Tibial nerve (tissue), 4 donors: ENCODE results near the gene CACNA1S.

ENCODE experiments used
- EP300 ChIP-seq, 2 donors: sonication (generic); formaldehyde crosslinking; IDR thresholded peaks; one replicate each; pipeline ENCODE4 v1.6.1; 2017; ENCODE audit warnings: antibody characterized with exemption in 2 of 2, mild to moderate bottlenecking in 1 of 2
- POLR2A ChIP-seq, 2 donors: fragments of 450-650 bp; IDR thresholded peaks; one replicate each; pipeline ENCODE4 v1.6.1; 2017; ENCODE audit warnings: antibody characterized with exemption in 2 of 2, mild to moderate bottlenecking in 2 of 2, moderate library complexity in 2 of 2
- TF ChIP-seq, protein P1 (sequence below), 5 experiments: fragments of 200-600 bp in 3 of 5; fragments of 450-650 bp in 2 of 5; sonication (generic) in 3 of 5; IDR thresholded peaks; one replicate each; pipeline ENCODE4 v1.5.1; 2016 to 2019; ENCODE audit warnings: antibody characterized with exemption in 5 of 5, mild to moderate bottlenecking in 3 of 5, moderate library complexity in 2 of 5

DNA sequence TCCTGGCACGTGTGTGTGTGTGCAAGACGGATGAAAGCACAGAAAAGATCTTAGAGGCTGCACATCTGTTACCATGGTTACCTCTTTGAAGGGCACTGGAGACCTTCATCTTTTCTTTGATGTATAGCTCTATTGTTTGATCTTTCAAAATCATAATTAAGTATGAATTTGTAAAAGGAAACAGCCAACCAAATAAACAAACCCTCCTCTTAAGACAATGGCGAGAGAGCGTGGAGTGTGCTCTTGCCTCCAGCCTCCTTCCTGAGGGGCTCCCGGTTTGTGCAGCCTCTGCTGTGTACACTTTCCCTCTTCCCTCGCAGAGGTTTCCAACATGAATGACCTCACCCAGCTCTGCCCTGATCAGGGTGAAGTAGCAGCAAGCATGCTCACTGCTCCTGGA, 27.9 kb downstream of the CACNA1S start:
- TF ChIP-seq, protein P1, sequence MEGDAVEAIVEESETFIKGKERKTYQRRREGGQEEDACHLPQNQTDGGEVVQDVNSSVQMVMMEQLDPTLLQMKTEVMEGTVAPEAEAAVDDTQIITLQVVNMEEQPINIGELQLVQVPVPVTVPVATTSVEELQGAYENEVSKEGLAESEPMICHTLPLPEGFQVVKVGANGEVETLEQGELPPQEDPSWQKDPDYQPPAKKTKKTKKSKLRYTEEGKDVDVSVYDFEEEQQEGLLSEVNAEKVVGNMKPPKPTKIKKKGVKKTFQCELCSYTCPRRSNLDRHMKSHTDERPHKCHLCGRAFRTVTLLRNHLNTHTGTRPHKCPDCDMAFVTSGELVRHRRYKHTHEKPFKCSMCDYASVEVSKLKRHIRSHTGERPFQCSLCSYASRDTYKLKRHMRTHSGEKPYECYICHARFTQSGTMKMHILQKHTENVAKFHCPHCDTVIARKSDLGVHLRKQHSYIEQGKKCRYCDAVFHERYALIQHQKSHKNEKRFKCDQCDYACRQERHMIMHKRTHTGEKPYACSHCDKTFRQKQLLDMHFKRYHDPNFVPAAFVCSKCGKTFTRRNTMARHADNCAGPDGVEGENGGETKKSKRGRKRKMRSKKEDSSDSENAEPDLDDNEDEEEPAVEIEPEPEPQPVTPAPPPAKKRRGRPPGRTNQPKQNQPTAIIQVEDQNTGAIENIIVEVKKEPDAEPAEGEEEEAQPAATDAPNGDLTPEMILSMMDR (IDR thresholded peaks at IDR 0.05), result no peak
- TF ChIP-seq EP300 (IDR thresholded peaks at IDR 0.05) (no peak), POLR2A (IDR thresholded peaks at IDR 0.05) (no peak)
